ENCODE results near the gene TNS3.

TNS3 gene

GRCh38 chr7:47379629-47380324, 202.1 kb downstream of the TNS3 start:
- WGBS (ENCODE audit: insufficient coverage): 95% methylated on average over 18 of the region's 20 CpGs
- ChIA-PET CTCF (interaction anchor here (1.7 kb wide), 1 partner anchor 15 kb away, joined by 6 read pairs; no protein-coding TSS in a partner anchor), POLR2A (no interaction called here)
- no peak for DNase-seq
- peaks cover 10 to 65% (median 40%) of the 10 kb centered on the region in 4 experiments for H3K36me3 ChIP-seq (ENCODE audit: control insufficient read depth in 4 of 4, insufficient read depth in 4 of 4, low read length in 3 of 4)
- no peaks in the 10 kb centered on the region for H3K27me3 ChIP-seq (replicated peaks in 2 of 5; ENCODE audit: control insufficient read depth in 4 of 5, insufficient read depth in 5 of 5, low read length in 4 of 5)
- H3K9me3 ChIP-seq (ENCODE audit: control extremely low read depth in 1 of 5, control insufficient read depth in 4 of 5, insufficient read depth in 2 of 5, low read depth in 1 of 5, low read length in 4 of 5): no peaks in the 10 kb centered on the region
- no peak overlapping the region for H3K4me3 ChIP-seq (ENCODE audit: control insufficient read depth in 1 of 7, extremely low read depth in 1 of 7, insufficient read depth in 4 of 7, low read depth in 2 of 7, low read length in 6 of 7)
- no peak overlapping the region for H3K27ac ChIP-seq (ENCODE audit: insufficient read depth in 1 of 2, low read depth in 1 of 2, low read length in 2 of 2, poor library complexity in 1 of 2, severe bottlenecking in 2 of 2)
- H3K4me1 ChIP-seq (ENCODE audit: control extremely low read depth in 1 of 4, control insufficient read depth in 4 of 4, insufficient read depth in 4 of 4, low read length in 3 of 4): no peaks in the 10 kb centered on the region

GRCh38 chr7:47378728-47379395, 203.0 kb downstream of the TNS3 start:
- ChIA-PET POLR2A (no interaction called here), CTCF (no interaction called here)
- 95% methylated on average over 9 of the region's 11 CpGs for WGBS (ENCODE audit: insufficient coverage)
- no peak overlapping the region for H3K4me3 ChIP-seq (ENCODE audit: control insufficient read depth in 1 of 7, extremely low read depth in 1 of 7, insufficient read depth in 4 of 7, low read depth in 2 of 7, low read length in 6 of 7)
- no peaks in the 10 kb centered on the region for H3K27me3 ChIP-seq (replicated peaks in 2 of 5; ENCODE audit: control insufficient read depth in 4 of 5, insufficient read depth in 5 of 5, low read length in 4 of 5)
- no peaks in the 10 kb centered on the region for H3K4me1 ChIP-seq (ENCODE audit: control extremely low read depth in 1 of 4, control insufficient read depth in 4 of 4, insufficient read depth in 4 of 4, low read length in 3 of 4)
- no peaks in the 10 kb centered on the region for H3K9me3 ChIP-seq (ENCODE audit: control extremely low read depth in 1 of 5, control insufficient read depth in 4 of 5, insufficient read depth in 2 of 5, low read depth in 1 of 5, low read length in 4 of 5)
- H3K36me3 ChIP-seq (ENCODE audit: control insufficient read depth in 4 of 4, insufficient read depth in 4 of 4, low read length in 3 of 4): peaks cover 10 to 58% (median 39%) of the 10 kb centered on the region in 4 experiments
- DNase-seq: no peak
- H3K27ac ChIP-seq (ENCODE audit: insufficient read depth in 1 of 2, low read depth in 1 of 2, low read length in 2 of 2, poor library complexity in 1 of 2, severe bottlenecking in 2 of 2): no peak overlapping the region

GRCh38 chr7:47377741-47378140, 204.2 kb downstream of the TNS3 start:
- POLR2A ChIA-PET: no interaction called here
- 100% methylated on average over 3 of the region's 4 CpGs for WGBS (ENCODE audit: insufficient coverage)
- CTCF ChIA-PET: no interaction called here

GRCh38 chr7:47376991-47377616, 204.8 kb downstream of the TNS3 start:
- Histone ChIP-seq H3K9me3 (ENCODE audit: control extremely low read depth in 1 of 5, control insufficient read depth in 4 of 5, insufficient read depth in 2 of 5, low read depth in 1 of 5, low read length in 4 of 5) (no peaks in the 10 kb centered on the region), H3K4me3 (ENCODE audit: control insufficient read depth in 1 of 7, extremely low read depth in 1 of 7, insufficient read depth in 4 of 7, low read depth in 2 of 7, low read length in 6 of 7) (no peak overlapping the region), H3K27me3 (replicated peaks in 2 of 5; ENCODE audit: control insufficient read depth in 4 of 5, insufficient read depth in 5 of 5, low read length in 4 of 5) (no peaks in the 10 kb centered on the region), H3K4me1 (ENCODE audit: control extremely low read depth in 1 of 4, control insufficient read depth in 4 of 4, insufficient read depth in 4 of 4, low read length in 3 of 4) (no peaks in the 10 kb centered on the region), H3K27ac (ENCODE audit: insufficient read depth in 1 of 2, low read depth in 1 of 2, low read length in 2 of 2, poor library complexity in 1 of 2, severe bottlenecking in 2 of 2) (no peak overlapping the region), H3K36me3 (ENCODE audit: control insufficient read depth in 4 of 4, insufficient read depth in 4 of 4, low read length in 3 of 4) (peaks cover 5 to 47% (median 29%) of the 10 kb centered on the region in 4 experiments)
- CTCF ChIA-PET: no interaction called here
- POLR2A ChIA-PET: interaction anchor here (0.6 kb wide), 1 partner anchor 186 kb away, joined by 3 read pairs; no protein-coding TSS in a partner anchor
- no peak for DNase-seq
- 98% methylated on average over 8 of the region's 10 CpGs for WGBS (ENCODE audit: insufficient coverage)

More at GRCh38 chr7:47377741-47378140, 204.2 kb downstream of the TNS3 start:
- no peaks in the 10 kb centered on the region for H3K27me3 ChIP-seq (replicated peaks in 2 of 5; ENCODE audit: control insufficient read depth in 4 of 5, insufficient read depth in 5 of 5, low read length in 4 of 5)
- H3K36me3 ChIP-seq (ENCODE audit: control insufficient read depth in 4 of 4, insufficient read depth in 4 of 4, low read length in 3 of 4): peaks cover 5 to 52% (median 33%) of the 10 kb centered on the region in 4 experiments
- no peaks in the 10 kb centered on the region for H3K4me1 ChIP-seq (ENCODE audit: control extremely low read depth in 1 of 4, control insufficient read depth in 4 of 4, insufficient read depth in 4 of 4, low read length in 3 of 4)
- H3K9me3 ChIP-seq (ENCODE audit: control extremely low read depth in 1 of 5, control insufficient read depth in 4 of 5, insufficient read depth in 2 of 5, low read depth in 1 of 5, low read length in 4 of 5): no peaks in the 10 kb centered on the region
- no peak overlapping the region for H3K4me3 ChIP-seq (ENCODE audit: control insufficient read depth in 1 of 7, extremely low read depth in 1 of 7, insufficient read depth in 4 of 7, low read depth in 2 of 7, low read length in 6 of 7)
- H3K27ac ChIP-seq (ENCODE audit: insufficient read depth in 1 of 2, low read depth in 1 of 2, low read length in 2 of 2, poor library complexity in 1 of 2, severe bottlenecking in 2 of 2): no peak overlapping the region
- no peak for DNase-seq

GRCh38 chr7:47375121-47375938, 206.6 kb downstream of the TNS3 start:
- H3K4me1 ChIP-seq (ENCODE audit: control extremely low read depth in 1 of 4, control insufficient read depth in 4 of 4, insufficient read depth in 4 of 4, low read length in 3 of 4): no peaks in the 10 kb centered on the region
- 94% methylated on average over 3 of the region's 11 CpGs for WGBS (ENCODE audit: insufficient coverage)
- ChIA-PET CTCF (no interaction called here), POLR2A (no interaction called here)
- H3K9me3 ChIP-seq (ENCODE audit: control extremely low read depth in 1 of 5, control insufficient read depth in 4 of 5, insufficient read depth in 2 of 5, low read depth in 1 of 5, low read length in 4 of 5): no peaks in the 10 kb centered on the region
- no peak overlapping the region for H3K4me3 ChIP-seq (ENCODE audit: control insufficient read depth in 1 of 7, extremely low read depth in 1 of 7, insufficient read depth in 4 of 7, low read depth in 2 of 7, low read length in 6 of 7)
- DNase-seq: no peak
- no peaks in the 10 kb centered on the region for H3K27me3 ChIP-seq (replicated peaks in 2 of 5; ENCODE audit: control insufficient read depth in 4 of 5, insufficient read depth in 5 of 5, low read length in 4 of 5)
- peaks cover 5 to 40% (median 23%) of the 10 kb centered on the region in 4 experiments for H3K36me3 ChIP-seq (ENCODE audit: control insufficient read depth in 4 of 4, insufficient read depth in 4 of 4, low read length in 3 of 4)
- H3K27ac ChIP-seq (ENCODE audit: insufficient read depth in 1 of 2, low read depth in 1 of 2, low read length in 2 of 2, poor library complexity in 1 of 2, severe bottlenecking in 2 of 2): no peak overlapping the region

GRCh38 chr7:47374538-47374937, 207.4 kb downstream of the TNS3 start:
- Histone ChIP-seq H3K27ac (ENCODE audit: insufficient read depth in 1 of 2, low read depth in 1 of 2, low read length in 2 of 2, poor library complexity in 1 of 2, severe bottlenecking in 2 of 2) (no peak overlapping the region), H3K4me1 (ENCODE audit: control extremely low read depth in 1 of 4, control insufficient read depth in 4 of 4, insufficient read depth in 4 of 4, low read length in 3 of 4) (no peaks in the 10 kb centered on the region), H3K36me3 (ENCODE audit: control insufficient read depth in 4 of 4, insufficient read depth in 4 of 4, low read length in 3 of 4) (peaks cover 5 to 44% (median 21%) of the 10 kb centered on the region in 4 experiments), H3K9me3 (ENCODE audit: control extremely low read depth in 1 of 5, control insufficient read depth in 4 of 5, insufficient read depth in 2 of 5, low read depth in 1 of 5, low read length in 4 of 5) (no peaks in the 10 kb centered on the region), H3K27me3 (replicated peaks in 2 of 5; ENCODE audit: control insufficient read depth in 4 of 5, insufficient read depth in 5 of 5, low read length in 4 of 5) (no peaks in the 10 kb centered on the region), H3K4me3 (ENCODE audit: control insufficient read depth in 1 of 7, extremely low read depth in 1 of 7, insufficient read depth in 4 of 7, low read depth in 2 of 7, low read length in 6 of 7) (no peak overlapping the region)
- WGBS (ENCODE audit: insufficient coverage): 100% methylated on average over 1 of the region's 3 CpGs
- ChIA-PET POLR2A (no interaction called here), CTCF (no interaction called here)
- DNase-seq: no peak
